Pons (tissue), 1 donor: ENCODE results near the gene PLA2G4D.

Experiments used
- DNase-seq: peaks from one replicate; pipeline ENCODE4 v3.0.0-alpha.2; 2016; ENCODE audit warnings: low spot score

Gene PLA2G4D

DNA sequence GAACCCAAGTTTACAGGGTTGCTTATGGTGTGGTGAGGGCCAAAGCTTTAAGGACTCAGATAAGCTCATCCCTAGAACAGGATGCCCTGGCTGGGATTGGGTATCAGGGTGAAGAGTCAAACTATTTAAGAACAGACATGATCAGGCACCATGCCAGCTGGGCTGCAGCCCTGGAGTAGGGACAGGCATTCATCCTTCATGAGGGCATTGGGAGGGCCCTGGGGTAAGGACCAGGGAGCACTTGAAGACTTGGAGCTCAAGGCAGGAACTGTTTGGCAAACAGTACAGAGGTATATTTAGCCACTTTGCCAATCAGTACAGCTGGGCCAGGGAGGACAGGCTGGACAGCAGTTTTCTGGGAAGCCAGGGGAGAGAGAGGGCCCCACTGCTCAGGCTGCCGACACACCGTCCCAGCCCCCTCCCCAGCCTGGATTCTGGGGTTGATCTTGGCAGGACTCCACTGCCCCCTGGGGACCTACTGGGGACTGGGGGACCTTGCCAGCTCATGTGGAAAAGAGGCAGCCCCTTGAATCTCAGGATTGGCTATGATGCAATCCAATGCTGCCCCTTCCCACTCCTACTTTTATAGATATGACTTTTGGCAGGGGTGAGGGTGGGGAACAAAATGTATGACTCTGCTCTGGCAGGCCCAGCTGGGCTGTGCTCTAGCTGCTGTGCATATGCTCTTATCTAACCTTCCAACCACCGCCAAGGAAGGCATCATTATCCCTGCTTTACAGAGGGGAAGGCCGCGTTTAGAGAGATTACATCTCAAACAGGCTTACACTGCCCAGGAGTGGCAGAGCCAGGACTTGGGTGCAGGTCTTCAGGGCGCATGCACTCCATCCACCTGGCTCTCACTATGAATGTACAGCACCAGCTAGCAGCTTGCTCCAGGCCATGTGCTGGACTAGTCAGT is 75.8 kb downstream of the PLA2G4D start:
- DNase-seq, result no peak
